ENCODE results near the gene KLHL22. TPM values are rescaled to one million over a fixed set of nuclear protein-coding genes. Genes with fewer than 3 reads are reported as not detected.
A peak's percentile ranks its signal among the peaks of the same experiment; 100 is the strongest.

KLHL22 gene
- total RNA-seq, 6 donors from 2014 or later, result 17.5 to 48.2 (median 22.7) TPM

DNA sequence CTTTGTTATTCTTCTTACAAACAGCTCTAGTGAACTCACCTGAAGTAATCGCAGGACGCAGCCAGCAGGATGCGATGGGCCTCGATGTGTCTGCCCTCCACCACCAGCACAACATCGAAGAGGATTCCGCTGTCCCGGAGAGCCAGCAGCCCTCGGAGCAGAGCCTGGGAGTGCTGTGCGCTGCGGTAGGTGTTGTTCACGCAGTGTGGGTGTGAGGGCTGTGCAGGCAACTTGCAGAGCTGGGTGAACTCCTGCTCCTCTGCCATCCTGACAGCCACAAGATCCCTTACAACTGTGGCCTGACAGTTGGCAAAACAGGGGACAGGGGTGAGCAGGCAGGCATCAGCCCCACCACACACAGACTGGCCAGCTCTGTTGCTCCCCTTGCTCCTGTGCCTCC is 6.6 kb downstream of the KLHL22 start:
- H3K4me3 ChIP-seq, result no peak overlapping the region
- H3K27ac ChIP-seq, result no peak overlapping the region
- DNase-seq (peak in 1 of 2 donors; percentile 52), ATAC-seq (ENCODE audit: low FRiP score in 2 of 2) (no peak)
- H3K4me1 ChIP-seq, result peaks cover 0 to 8% (median 2%) of the 10 kb centered on the region in 4 donors
- no peaks in the 10 kb centered on the region for H3K27me3 ChIP-seq
- H3K9me3 ChIP-seq, result no peaks in the 10 kb centered on the region
- WGBS, 2 donors, result 93 to 94% methylated on average over 2 to 11 of the region's 11 CpGs
- TF ChIP-seq POLR2AphosphoS5 (IDR thresholded peaks at IDR 0.05) (no peak), POLR2A (IDR thresholded peaks at IDR 0.05) (no peak), CTCF (IDR thresholded peaks at IDR 0.05) (no peak), EP300 (IDR thresholded peaks at IDR 0.05) (no peak)
- H3K36me3 ChIP-seq, result peaks cover 0 to 9% (median 2%) of the 10 kb centered on the region in 4 donors

- H3K27ac ChIP-seq, result no peak overlapping the region
- 90 to 95% methylated on average over 2 of the region's 2 CpGs for WGBS, 2 donors
- H3K27me3 ChIP-seq, result no peaks in the 10 kb centered on the region
- ATAC-seq (ENCODE audit: low FRiP score in 2 of 2) (no peak), DNase-seq (no peak)
- TF ChIP-seq CTCF (IDR thresholded peaks at IDR 0.05) (no peak), EP300 (IDR thresholded peaks at IDR 0.05) (no peak), POLR2AphosphoS5 (IDR thresholded peaks at IDR 0.05) (no peak), POLR2A (IDR thresholded peaks at IDR 0.05) (no peak)
- H3K9me3 ChIP-seq, result no peaks in the 10 kb centered on the region
- peaks cover 0 to 3% (median 0%) of the 10 kb centered on the region in 4 donors for H3K4me1 ChIP-seq
- peaks cover 0 to 9% (median 2%) of the 10 kb centered on the region in 4 donors for H3K36me3 ChIP-seq
- no peak overlapping the region for H3K4me3 ChIP-seq
Measured at GRCh38 chr22:20487715-20488114, 7.9 kb downstream of the KLHL22 start.

GRCh38 chr22:20486229-20486628 is 9.4 kb downstream of the KLHL22 start:
- Histone ChIP-seq H3K27me3 (no peaks in the 10 kb centered on the region), H3K9me3 (no peaks in the 10 kb centered on the region), H3K36me3 (peaks cover 0 to 9% (median 2%) of the 10 kb centered on the region in 4 donors), H3K4me1 (peaks cover 0 to 3% (median 0%) of the 10 kb centered on the region in 4 donors), H3K4me3 (no peak overlapping the region), H3K27ac (no peak overlapping the region)
- no peak for DNase-seq
- 86 to 87% methylated on average over 2 of the region's 2 CpGs for WGBS, 2 donors
- no peak for TF ChIP-seq EP300 (IDR thresholded peaks at IDR 0.05)
- TF ChIP-seq POLR2AphosphoS5 (IDR thresholded peaks at IDR 0.05), result no peak
- TF ChIP-seq CTCF (IDR thresholded peaks at IDR 0.05), result no peak
- no peak for TF ChIP-seq POLR2A (IDR thresholded peaks at IDR 0.05)
- ATAC-seq (ENCODE audit: low FRiP score in 2 of 2), result no peak

GRCh38 chr22:20484948-20485683 is 10.5 kb downstream of the KLHL22 start:
- Histone ChIP-seq H3K36me3 (peaks cover 0 to 9% (median 2%) of the 10 kb centered on the region in 4 donors), H3K4me3 (no peak overlapping the region), H3K4me1 (peaks cover 0 to 3% (median 0%) of the 10 kb centered on the region in 4 donors), H3K27ac (no peak overlapping the region), H3K9me3 (no peaks in the 10 kb centered on the region), H3K27me3 (no peaks in the 10 kb centered on the region)
- no peak for DNase-seq
- WGBS, 2 donors, result 85 to 98% methylated on average over 4 of the region's 4 CpGs
- ATAC-seq (ENCODE audit: low FRiP score in 2 of 2), result no peak
- TF ChIP-seq POLR2AphosphoS5 (IDR thresholded peaks at IDR 0.05), result no peak
- TF ChIP-seq CTCF (IDR thresholded peaks at IDR 0.05), result no peak
- TF ChIP-seq POLR2A (IDR thresholded peaks at IDR 0.05), result no peak
- TF ChIP-seq EP300 (IDR thresholded peaks at IDR 0.05), result no peak
